Mucosa of gallbladder (tissue), 1 donor: ENCODE results near the gene GNAL. TPM values are rescaled to one million over a fixed set of nuclear protein-coding genes. Genes with fewer than 3 reads are reported as not detected.
"Not testable (repeated sequence)": the region's sequence is repeated elsewhere in the genome, so short reads cannot be mapped to it uniquely, and the experiment has no call there.

Source experiments
- DNase-seq: peaks from one replicate; pipeline ENCODE4 v3.0.0-alpha.2; 2020; ENCODE audit warnings: low spot score
- total RNA-seq: library from RNA; stranded (reverse); gene quantifications from one replicate; pipeline ENCODE4 v1.2.1, GENCODE V29; 2021
- donor health status: DM: no; HTN: no; CAD: no.

GNAL gene
- total RNA-seq: 3.9 TPM

DNA sequence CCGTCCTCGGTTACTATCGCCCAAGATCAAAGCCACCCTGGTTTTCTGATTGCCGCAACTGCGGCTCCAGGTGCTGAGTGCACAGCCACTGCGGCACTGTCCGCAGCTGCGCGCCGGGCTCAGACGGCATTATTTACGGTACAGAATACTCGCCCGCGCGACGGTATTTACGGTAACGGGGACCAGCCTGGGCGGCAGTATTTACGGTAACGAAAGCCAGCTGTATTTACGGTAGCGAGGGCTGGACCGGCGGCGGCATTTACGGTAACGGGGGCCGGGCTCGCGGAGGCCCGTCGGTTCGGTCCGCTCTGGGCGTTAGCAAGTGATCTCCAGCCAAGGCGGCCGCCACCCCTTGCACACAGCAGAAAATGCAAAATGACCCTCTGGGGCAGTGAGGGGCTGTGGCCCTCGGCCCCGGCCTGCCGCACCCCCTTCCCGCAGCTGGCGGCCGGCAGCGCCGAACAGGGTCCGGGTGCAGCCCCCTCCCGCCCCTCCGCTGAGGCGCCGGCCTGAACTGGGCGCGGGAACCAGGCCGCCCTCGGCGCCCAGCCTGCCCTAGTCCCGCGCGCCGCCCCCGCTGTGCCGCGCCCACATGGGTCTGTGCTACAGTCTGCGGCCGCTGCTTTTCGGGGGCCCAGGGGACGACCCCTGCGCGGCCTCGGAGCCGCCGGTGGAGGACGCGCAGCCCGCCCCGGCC lies at the start of gene GNAL:
TSS of gene GNAL (plus strand) at position 293 of the 697 bp plus-strand sequence. CDS start at position 593, 300 bp downstream.
- peak; percentile 77 for DNase-seq

DNA sequence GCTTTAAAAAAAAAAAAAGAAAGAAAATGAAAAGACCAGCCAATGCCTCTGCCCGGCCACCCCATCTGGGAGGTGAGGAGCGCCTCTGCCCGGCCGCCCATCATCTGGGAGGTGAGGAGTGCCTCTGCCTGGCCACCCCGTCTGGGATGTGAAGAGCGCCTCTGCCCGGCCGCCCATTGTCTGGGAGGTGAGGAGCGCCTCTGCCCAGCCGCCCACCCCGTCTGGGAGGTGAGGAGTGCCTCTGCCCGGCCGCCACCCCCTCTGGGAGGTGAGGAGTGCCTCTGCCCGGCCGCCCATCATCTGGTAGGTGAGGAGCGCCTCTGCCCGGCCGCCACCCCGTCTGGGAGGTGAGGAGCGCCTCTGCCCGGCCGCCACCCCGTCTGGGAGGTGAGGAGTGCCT lies 41.8 kb upstream of the GNAL start:
- DNase-seq: not testable (repeated sequence)

DNA sequence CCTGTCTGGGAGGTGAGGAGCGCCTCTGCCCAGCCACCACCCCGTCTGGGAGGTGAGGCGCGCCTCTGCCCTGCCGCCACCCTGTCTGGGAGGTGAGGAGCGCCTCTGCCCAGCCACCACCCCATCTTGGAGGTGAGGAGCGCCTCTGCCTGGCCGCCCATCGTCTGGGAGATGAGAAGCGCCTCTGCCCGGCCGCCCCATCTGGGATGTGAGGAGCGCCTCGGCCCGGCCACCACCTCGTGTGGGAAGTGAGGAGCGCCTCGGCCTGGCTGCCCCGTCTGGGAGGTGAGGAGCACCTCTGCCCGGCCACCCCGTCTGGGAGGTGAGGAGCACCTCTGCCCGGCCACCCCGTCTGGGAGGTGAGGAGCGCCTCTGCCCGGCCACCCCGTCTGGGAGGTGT lies 41.3 kb upstream of the GNAL start:
- not testable (repeated sequence) for DNase-seq

DNA sequence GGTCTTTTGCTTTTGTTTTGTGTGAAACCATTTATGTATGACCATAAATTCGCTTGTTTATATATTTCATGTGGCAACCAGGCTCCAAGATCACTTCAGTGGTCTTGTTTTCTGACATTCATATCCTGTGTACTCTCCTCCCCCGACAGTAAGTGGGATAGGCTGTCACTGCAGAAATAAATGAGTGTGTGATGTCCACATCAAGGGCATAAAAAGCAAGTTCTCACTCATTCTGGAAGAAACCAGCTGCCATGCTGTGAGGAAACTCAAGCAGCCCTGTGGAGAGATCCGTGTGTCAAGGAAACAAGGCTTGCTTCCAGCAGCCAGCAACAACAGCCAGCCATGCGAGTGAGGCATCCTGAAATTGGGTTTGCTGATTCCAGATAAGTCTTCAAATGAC lies 39.2 kb upstream of the GNAL start:
- DNase-seq: no peak

DNA sequence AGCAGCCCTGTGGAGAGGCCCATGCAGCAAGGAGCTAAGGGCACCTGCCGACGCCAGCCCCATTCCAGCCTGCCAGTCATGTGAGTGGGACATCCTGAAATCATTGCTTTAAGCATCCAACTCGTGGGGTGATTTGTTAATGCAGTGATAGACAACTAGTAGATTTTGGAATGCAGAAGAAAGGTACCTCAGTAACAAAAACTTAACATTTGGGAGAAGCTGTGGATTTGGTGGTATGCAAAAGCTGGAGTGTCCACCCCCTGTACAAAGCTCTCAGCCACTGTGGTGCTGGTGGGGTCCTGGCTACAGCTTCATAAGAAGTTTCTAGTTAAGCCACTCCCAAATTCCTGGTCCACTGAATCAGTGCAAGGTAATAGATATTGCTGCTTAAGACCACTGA lies 37.2 kb upstream of the GNAL start:
- DNase-seq: no peak

DNA sequence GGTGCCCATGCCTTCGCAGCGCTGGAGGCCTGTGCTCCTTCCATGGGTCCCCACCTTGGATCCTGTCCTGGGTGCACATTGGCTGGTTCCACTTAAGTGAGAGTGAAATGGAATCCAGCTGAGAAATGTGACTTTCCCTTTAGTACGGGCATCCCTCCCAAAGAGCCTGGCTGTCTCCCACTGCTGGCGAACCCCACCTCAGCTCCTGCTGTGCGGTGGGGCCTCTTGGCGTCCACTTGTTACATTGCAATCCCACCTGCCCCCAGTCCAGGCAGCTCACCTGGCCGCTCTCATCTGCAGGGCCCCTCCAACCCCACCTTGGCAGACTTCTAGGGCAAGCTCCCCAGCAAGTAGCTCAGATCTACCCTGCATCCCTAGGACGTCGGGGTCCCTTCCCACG lies 35.5 kb upstream of the GNAL start:
- DNase-seq: no peak

DNA sequence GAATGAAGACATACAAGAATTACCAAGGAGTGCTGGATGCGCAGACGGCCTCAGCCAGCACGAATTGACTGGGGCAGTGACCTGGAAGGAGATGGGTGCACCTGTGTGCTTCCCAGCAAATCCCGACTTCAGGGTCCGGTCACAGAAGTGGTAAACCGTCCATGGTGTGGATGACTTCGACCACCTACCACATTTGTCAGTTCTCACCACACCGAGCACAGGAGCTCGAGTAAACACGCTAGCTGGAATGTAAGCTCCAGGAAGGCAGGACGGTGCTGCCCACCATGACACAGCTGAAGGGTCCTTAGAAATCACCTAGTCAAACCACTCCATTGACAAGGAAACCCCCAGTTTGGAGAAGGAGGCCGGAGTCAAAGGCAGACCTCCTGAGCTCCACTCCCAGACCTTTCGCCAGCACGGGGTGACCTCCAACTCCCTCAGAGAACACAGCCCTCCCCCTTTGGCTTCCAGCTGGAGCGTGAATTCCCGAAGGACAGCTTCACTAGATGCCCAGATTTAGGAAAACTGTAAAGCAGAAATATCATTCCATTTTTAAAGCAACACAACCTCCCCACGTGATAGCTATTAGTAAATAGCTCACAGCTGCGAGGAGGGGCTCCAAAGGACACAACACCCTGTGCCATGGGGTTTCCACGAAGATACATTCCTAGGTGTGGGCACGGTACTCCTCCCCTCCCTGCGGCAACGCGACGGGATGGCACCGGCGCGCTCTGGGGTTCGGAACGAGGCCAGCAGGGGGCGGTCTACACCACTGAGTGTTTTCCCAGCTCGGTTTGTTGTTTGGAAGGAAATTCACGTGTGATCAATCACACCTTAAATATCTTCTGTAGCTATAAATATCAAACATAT lies 34.1 kb upstream of the GNAL start:
- peak; percentile 44 for DNase-seq

DNA sequence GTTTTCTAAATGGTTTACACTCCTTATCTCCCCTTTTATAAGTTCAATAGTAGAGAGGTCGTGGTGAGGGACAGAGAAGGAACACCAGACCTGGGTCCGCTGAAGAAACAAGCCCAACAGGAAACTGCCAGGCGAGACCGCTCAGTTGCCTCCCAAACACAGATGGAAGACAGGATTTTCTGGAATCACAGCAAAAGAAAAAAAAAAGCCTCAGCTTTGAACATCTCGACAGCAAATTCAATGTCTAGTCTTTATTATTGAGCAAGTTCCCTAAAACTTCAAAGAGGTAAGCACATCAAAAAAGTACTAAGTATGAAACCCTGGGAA lies 33.5 kb upstream of the GNAL start:
- DNase-seq: no peak

DNA sequence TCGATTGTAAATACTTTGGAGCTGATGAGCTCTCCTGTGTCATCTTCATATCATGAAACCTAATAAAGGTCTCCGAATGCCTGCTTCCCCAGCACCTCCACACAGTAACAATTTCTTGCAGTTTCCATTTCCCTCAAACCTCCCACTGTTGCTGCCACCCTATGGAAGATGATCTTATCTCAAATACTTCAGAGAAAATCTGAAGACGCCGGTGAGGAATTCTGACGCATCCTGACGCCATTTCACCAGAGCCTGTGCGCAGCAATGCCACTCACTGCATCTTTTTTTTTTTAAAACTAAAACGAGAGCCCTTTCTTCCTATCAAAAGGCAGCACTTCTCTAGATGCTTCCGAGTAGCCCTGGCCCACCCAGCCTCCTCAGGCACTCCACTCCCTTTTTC lies 31.9 kb upstream of the GNAL start:
- DNase-seq: no peak

DNA sequence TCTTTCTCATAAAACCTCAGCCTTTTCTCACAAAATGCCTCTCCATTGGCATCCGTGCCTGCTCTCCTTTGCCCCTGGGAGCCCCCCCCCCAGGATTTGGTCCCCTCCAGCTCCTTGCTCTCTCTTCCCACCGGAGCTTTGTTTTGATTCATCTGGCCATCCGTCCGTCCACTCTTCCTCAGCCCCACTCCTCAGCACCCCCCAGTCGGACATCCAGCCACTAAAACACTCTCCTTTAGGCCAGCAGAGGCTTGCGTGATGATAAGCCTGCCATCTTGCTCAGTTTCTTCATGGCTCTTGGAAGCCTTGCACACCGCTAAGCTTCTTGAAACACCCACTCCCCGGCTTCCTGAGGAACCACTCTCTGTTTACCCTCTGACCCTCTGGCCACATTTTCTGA lies 31.5 kb upstream of the GNAL start:
- no peak for DNase-seq

DNA sequence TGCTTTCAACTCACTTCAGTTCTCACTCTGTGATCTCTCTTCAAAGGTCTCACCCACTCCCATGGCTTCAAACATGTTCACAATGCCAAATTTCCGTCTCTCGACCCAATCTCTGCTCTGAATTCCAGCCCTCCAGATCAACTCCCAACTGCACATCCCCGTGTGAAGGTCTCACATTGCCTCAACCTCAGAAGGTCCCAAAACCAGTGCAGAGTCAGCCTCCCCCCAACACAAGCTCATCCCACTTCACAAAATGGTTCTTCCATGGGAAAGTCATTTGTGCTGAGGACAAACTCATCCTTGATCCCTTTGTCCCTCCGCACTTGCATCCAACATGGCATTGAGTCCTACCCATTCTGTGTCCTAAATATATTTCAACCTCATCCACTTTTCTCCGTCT lies 31.0 kb upstream of the GNAL start:
- no peak for DNase-seq

DNA sequence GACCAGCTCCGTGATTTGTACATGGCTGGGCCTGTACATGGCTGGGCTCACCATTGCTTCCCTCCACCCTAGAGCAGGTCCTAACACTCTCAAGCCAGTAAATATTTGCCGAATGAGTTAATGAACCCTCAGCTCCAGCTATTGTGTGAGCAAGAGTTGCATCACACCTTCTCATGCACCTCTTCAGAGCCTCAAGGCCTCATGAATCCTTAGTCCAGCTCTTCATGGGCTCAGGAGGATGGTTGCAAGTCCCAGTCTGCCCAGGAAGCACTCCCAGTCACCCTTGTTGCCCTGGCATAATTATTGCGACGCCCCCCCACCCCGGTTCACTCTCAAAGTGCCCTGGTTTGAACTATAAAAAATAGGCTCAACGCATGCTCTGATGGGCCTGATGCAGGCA lies 30.1 kb upstream of the GNAL start:
- no peak for DNase-seq

DNA sequence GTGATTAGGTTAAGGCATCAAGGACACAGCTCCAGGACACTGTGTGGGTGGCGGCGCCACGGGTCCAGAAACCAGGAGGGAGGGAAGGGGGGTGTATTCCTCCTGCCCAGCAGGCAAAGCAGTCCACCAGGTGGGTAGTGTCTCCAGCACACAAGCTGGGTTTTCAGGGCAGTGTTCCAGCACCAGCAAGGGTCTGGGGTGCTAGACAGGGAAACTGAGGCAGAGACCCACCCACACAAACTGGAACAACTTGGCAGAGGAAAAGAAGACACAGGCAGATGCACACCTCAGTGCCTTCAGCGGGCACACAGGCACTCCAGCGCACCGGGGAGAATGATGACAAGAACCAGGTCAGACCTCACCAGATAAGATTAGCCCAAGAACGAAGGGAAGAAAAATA lies 28.4 kb upstream of the GNAL start:
- no peak for DNase-seq

DNA sequence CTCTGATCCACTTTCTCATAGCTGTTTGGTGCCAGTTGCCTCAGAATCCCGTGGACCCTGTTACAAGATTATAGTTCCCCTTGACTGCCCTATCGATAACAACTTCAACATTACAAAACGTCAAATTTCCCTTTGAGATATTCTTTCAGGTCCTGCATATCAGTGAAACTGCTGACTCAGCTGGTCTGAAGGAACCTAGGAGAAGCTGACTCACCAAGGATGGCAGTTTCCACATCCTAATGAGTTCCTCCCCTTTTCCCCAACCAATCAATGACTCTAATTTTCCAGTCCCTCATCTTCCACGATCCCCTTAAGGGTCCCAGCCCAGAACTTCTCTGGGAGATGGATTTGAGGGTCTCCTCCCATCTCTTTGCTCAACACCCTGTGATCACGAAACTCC lies 27.6 kb upstream of the GNAL start:
- no peak for DNase-seq

DNA sequence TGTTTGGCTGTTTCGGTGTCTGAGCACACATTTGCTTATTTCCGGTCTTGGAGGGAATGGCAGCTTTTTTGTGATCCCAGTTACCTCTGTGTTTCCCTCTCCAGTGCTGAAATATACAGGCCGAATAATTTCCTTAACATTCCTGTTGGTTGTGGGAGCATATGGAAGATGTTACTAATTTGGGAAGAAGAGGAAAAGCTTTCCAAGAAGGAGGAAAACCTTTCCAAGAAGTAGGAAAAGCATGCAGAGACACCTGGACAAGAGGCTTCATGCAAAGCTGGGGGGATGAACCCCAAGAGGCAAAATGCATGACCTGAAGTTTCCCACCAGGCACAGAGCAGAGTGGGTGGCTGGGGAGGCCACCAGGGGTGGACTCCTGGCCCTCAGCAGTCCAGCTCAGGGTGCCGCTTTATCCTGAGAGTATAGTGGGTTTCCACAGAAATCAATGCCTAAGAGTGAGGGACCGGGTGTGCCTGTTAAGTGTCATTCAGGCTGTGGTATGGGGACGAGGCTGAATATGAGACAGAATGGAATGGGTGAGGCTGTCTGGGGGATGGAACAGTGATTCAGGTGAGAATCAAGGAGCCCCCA lies 25.5 kb upstream of the GNAL start:
- no peak for DNase-seq

DNA sequence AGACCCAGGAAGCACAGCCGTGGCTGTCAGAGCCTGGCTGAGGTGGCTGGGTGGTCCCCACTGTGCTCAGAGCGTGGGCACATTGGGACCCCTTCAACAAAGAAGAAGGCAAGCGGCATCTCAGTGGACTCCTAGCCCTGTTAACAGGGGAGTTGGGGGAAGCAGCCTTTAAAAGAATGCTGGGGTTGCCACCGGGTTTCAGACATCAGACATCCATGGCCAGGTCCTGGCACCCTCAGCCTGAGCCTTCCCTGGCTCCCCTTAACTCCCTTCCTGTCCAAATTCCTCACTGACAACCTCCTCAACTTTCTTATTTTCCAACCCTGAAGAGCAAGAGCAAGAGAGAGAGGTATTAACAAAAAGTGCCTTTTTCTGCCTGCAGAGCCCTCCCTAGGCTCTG lies 24.8 kb upstream of the GNAL start:
- DNase-seq: no peak

DNA sequence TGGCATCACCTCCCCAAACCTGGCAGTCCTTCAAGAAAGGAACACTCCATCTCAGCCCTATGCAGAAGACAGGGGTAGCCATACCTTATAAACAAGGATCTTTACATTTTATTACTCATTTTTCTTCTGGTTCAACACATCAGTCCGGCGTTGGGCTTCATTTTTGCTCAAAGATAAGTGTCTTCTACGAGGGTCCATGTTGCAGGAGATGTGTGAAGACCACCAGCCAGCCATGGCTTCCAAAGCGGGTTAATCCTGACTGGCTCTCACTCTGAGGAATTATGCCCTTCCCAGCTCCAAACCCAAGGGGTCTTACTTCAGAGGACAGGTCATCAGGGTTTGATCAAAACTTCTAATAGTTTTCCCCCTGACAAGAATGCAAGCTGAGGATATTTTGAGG lies 23.9 kb upstream of the GNAL start:
- DNase-seq: no peak

DNA sequence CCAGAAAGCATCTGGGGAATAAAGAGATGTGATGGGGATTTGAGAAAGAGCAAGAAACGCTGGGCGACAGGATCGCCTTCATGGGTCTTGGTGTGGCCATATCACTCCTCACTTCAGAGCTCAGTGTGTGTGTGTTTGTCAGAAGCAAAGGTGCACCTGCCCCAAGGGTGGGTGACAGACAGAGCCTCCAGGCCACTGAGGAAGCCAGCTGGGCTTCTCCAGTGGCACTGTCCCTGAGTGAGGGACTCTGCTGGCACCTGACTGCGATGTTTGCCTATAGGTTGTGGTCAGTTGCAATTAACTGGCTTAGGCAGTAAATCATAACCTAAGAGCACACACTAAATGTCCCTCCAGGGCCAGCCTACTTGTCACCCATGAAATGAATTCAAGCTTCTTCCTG lies 23.5 kb upstream of the GNAL start:
- DNase-seq: no peak

DNA sequence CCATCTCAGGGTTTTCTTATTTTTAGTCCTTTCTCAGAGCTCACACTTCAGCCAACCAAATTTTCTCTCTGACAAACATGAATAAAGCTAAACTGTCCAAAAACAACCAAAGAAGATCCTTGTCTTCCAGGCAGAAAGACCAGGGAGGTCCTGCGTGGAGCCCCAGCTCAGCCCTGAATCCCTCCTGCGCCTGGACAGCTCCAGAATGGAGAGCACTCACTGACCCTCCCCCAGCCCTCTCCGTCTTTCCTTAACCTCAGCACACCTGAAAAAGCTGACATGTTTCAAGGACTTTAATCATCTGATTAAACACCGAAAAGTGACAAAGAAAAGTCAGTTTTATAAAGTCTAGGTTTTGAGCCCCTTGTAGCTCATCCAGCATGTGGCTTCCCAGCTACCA lies 22.9 kb upstream of the GNAL start:
- no peak for DNase-seq

DNA sequence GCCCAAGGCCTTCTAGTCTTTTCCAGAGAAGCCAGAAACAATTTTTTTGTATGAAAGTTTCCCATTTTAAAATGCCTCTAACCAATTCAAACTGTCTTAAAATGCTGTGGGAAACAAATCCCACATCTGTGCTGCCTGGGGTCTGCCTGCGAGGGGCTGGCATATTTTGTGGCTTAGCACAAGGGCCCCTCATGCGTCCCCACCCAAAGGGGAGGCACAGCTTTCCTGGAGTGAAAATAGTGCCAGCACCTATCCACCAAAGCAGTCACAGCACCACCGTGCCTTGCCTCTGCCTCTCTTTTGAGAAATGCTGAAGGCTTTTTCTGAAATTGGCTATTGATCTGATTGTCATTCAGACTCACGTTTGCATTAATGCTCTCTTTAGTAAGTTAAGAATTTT lies 22.2 kb upstream of the GNAL start:
- DNase-seq: no peak

DNA sequence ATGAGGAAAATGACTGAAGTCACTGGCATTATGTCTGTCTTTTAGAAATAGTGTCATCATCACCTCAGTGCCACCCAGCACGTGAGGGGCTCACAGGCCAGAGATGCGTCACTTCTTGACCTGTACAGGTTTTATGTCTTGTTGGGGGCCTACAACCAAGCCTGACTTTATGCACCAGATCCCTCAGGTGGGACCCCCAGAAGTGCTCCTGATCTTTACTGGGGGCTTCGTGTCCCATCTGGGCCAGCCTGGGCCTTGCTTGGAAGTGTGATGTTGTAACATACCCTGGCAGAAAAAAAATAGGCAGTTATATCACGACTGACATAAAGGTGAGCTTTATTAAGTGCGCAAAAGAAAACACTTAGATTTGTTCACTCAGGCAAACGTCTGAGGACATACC lies 21.5 kb upstream of the GNAL start:
- peak; percentile 1 for DNase-seq

DNA sequence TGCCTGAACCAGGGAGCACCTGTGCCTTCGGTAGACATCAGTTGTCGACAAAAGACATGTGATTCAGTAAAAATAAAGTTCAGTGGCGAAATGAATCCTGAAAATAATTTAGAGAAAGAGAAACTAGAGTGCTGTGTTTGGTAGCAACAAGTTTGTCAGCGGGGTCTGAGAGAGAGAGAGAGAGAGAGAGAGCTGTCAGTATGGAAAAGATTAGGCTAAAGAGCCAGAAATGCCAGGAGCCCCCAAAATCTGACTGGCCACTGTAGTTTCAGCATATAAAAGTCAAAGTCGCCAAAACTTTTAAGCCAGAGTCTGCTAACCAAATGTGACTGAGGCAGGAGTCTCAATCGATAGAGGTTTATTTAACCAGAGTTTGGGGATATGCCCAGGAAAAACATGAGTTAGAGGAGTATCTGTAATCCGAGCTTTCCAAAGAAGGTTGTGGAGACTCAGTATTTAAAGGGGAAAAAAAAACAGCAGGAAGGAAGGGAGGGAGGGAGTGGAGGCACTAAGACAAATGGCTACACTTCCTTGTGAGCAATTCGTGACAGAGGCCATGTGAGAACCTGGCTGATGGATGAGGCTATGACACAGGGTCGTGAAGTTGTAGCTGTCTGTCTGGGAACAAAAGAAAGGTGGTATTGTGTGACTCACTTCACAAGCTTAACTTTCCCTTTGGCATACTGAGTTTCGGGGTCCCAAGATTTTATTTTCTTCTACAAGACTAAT lies 20.5 kb upstream of the GNAL start:
- peak; percentile 1 for DNase-seq
